ENCODE measurements around the gene APOA5. TPM values are rescaled to one million over a fixed set of nuclear protein-coding genes. Genes with fewer than 3 reads are reported as not detected.

APOA5 gene
- total and polyA plus RNA-seq, 2 donors (not counting 3 experiments of a cell fraction or from before 2014, with no cell fraction given) = not detected

DNA sequence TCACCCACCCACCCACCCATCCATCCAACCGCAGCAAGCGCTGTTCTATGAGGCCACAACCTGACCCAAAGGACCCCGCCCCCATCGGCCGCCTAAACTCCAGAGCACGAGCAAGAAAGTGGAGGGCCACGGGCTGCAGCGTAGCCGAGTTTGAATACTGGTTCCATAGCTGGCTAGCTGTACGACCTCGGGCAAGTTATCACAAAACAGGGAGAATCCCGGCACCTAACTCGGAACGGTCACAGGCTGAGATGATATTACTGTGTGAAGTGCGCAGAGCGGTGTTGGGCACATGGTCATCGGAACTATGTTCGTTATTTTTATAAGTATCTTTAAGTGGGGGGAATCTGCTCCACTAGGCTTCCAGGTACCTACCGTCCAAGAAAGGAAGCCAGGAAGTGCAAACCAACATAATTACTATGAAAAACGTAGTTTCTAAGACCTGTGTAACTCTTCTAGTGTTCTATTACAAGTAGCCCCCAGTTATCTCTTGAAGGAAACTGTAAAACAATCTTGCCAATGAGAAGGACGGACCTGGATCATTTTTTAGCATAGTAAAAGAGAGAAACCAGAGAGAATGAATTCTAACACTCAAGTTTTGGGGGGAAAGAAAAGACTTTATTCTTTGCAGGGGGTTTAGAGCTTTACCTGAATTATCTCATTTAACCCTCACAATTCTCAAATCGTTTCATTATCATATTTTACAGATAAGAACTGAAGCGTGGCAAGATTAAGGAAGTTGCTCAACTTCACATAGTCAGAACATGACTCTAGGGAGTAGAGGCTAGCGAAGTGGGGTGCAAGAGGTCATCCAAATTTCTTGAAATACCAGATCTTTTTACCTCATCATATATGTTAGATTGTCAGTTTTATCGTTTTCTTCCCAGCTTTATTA, 18.2 kb downstream of the APOA5 start:
- Histone ChIP-seq H3K9me3 (replicated peaks; ENCODE audit: control insufficient read depth, insufficient read depth, low read length) (no peaks in the 10 kb centered on the region), H4K20me1 (replicated peaks; ENCODE audit: control insufficient read depth, extremely low read depth, insufficient read depth, low read length) (no peaks in the 10 kb centered on the region), H3K27me3 (ENCODE audit: control insufficient read depth in 2 of 2, insufficient read depth in 2 of 2, low read length in 2 of 2) (no peaks in the 10 kb centered on the region), H3K79me2 (ENCODE audit: control insufficient read depth, insufficient read depth, low read length) (peaks cover 23% of the 10 kb centered on the region), H3K4me1 (ENCODE audit: control insufficient read depth, extremely low read depth, insufficient read depth, low read length) (peaks cover 12% of the 10 kb centered on the region), H3K9me1 (replicated peaks; ENCODE audit: control insufficient read depth, extremely low read depth, insufficient read depth, low read length) (no peaks in the 10 kb centered on the region), H3K9ac (replicated peaks; ENCODE audit: extremely low read depth, insufficient read depth, low read length) (peak overlapping the region; percentile 49), H3K36me3 (ENCODE audit: control insufficient read depth in 2 of 2, extremely low read depth in 1 of 2, insufficient read depth in 2 of 2, low read length in 2 of 2) (peaks cover 4 to 8% of the 10 kb centered on the region in 2 experiments), H3K4me2 (ENCODE audit: insufficient read depth, low read length) (peak overlapping the region; percentile 80), H2AFZ (ENCODE audit: low read depth, low read length) (peak overlapping the region; percentile 75), H3K4me3 (replicated peaks in 1 of 3; ENCODE audit: insufficient read depth in 1 of 3, low read depth in 1 of 3, low read length in 3 of 3) (peak overlapping the region; percentile 25 to 65 (median 65)), H3K27ac (ENCODE audit: insufficient read depth, low read depth, low read length) (no peak overlapping the region)
- dilution Hi-C loops (cut with MboI; ENCODE audit: extremely low pct_ligation_motif_present, low sequenced_read_pairs) (no loop called here), intact Hi-C loops (cut with micrococcal nuclease) (loop anchor here (1.0 kb wide), 1 partner anchor 370 kb away; no protein-coding TSS in a partner anchor)
- ChIA-PET CTCF (interaction anchor here (1.0 to 1.8 kb wide), 2 partner anchors 17 to 18 kb away, joined by 3 to 7 read pairs; partner anchors contain the start of gene APOA5), POLR2A (no interaction called here)
- BruUV-seq (replicated peaks) = TSS peak; percentile 73
- DNase-seq (ENCODE audit: low read depth, low spot score) (peak; percentile 63), FAIRE-seq (no peak)
- TF ChIP-seq, protein P1, sequence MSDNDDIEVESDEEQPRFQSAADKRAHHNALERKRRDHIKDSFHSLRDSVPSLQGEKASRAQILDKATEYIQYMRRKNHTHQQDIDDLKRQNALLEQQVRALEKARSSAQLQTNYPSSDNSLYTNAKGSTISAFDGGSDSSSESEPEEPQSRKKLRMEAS (IDR thresholded peaks at IDR 0.05; ENCODE audit: insufficient read depth, insufficient read length) = no peak

DNA sequence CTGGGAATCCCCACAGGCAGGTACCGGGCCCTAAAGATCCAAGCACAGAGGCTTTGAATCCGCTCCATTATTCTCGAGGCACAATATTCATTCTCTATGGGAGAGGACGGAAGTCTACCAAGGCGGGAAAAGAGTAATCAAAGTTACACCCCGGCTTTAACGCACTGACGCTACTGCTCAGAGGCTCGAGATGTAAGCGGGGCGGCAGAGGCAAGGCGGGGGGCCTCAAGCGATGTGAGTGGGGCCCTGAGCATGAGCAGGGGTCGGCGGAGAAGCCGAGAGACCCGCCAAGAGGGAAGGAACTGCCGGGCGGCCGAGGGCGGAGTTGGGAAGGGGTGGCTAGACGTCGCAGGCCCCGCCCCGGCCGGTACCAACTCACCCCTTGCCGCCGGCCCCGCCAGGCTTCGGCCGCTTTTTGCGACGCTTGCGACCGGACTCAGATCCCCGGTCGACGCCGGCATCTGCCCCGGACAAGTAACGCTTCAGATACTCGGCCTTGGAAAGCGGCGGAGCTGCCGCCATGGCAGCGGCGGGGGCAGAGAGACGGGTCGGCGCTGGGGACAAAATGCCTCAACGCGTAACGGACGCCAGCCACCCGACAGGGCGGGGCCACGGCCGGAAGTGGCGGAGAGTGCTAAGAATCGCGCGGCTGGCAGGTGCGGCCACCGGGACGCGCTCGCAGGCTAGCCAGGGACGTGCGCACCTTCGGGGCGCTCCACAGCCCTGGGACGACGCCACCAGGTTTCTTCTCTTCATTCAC, 19.1 kb downstream of the APOA5 start, which contains the start of gene BUD13:
TSS of gene BUD13 (minus strand) at position 545 of the 760 bp plus-strand sequence. CDS start at position 522, 23 bp downstream.
- Histone ChIP-seq H2AFZ (ENCODE audit: low read depth, low read length) (peak within 1 kb of the TSS; percentile 92), H3K9me1 (replicated peaks; ENCODE audit: control insufficient read depth, extremely low read depth, insufficient read depth, low read length) (no peaks in the 10 kb centered on the region), H4K20me1 (replicated peaks; ENCODE audit: control insufficient read depth, extremely low read depth, insufficient read depth, low read length) (no peaks in the 10 kb centered on the region), H3K4me2 (ENCODE audit: insufficient read depth, low read length) (peak within 1 kb of the TSS; percentile 97), H3K4me3 (replicated peaks in 1 of 3; ENCODE audit: insufficient read depth in 1 of 3, low read depth in 1 of 3, low read length in 3 of 3) (peak within 1 kb of the TSS; percentile 65 to 97 (median 96)), H3K9me3 (replicated peaks; ENCODE audit: control insufficient read depth, insufficient read depth, low read length) (no peaks in the 10 kb centered on the region), H3K79me2 (ENCODE audit: control insufficient read depth, insufficient read depth, low read length) (peaks cover 23% of the 10 kb centered on the region), H3K4me1 (ENCODE audit: control insufficient read depth, extremely low read depth, insufficient read depth, low read length) (peaks cover 12% of the 10 kb centered on the region), H3K27ac (ENCODE audit: insufficient read depth, low read depth, low read length) (peak within 1 kb of the TSS; percentile 89), H3K27me3 (ENCODE audit: control insufficient read depth in 2 of 2, insufficient read depth in 2 of 2, low read length in 2 of 2) (no peaks in the 10 kb centered on the region), H3K36me3 (ENCODE audit: control insufficient read depth in 2 of 2, extremely low read depth in 1 of 2, insufficient read depth in 2 of 2, low read length in 2 of 2) (peaks cover 2% of the 10 kb centered on the region in 2 experiments), H3K9ac (replicated peaks; ENCODE audit: extremely low read depth, insufficient read depth, low read length) (peak within 1 kb of the TSS; percentile 96)
- dilution Hi-C loops (cut with MboI; ENCODE audit: extremely low pct_ligation_motif_present, low sequenced_read_pairs) = no loop called here
- TF ChIP-seq JUN (IDR thresholded peaks at IDR 0.05; ENCODE audit: borderline replicate concordance, insufficient read depth, insufficient read length, low read depth) (no peak), FOS (IDR thresholded peaks at IDR 0.05; ENCODE audit: borderline replicate concordance, insufficient read depth, low read length) (no peak), GATA2 (IDR thresholded peaks at IDR 0.05; ENCODE audit: insufficient read depth, insufficient read length, low read depth, low read length) (no peak), POLR2AphosphoS5 (IDR thresholded peaks at IDR 0.05; ENCODE audit: insufficient read depth, low read depth, low read length) (peak; percentile 94), POLR2A (IDR thresholded peaks at IDR 0.05; ENCODE audit: low read depth, low read length) (peak; percentile 84), MYC (IDR thresholded peaks at IDR 0.05; ENCODE audit: low read depth, low read length) (no peak), EZH2 (IDR thresholded peaks at IDR 0.05; ENCODE audit: borderline replicate concordance, low read depth, low read length, severe bottlenecking) (no peak)
- TF ChIP-seq, protein P1 (IDR thresholded peaks at IDR 0.05; ENCODE audit: insufficient read depth, insufficient read length) = peak; percentile 51
- TF ChIP-seq, protein P2, sequence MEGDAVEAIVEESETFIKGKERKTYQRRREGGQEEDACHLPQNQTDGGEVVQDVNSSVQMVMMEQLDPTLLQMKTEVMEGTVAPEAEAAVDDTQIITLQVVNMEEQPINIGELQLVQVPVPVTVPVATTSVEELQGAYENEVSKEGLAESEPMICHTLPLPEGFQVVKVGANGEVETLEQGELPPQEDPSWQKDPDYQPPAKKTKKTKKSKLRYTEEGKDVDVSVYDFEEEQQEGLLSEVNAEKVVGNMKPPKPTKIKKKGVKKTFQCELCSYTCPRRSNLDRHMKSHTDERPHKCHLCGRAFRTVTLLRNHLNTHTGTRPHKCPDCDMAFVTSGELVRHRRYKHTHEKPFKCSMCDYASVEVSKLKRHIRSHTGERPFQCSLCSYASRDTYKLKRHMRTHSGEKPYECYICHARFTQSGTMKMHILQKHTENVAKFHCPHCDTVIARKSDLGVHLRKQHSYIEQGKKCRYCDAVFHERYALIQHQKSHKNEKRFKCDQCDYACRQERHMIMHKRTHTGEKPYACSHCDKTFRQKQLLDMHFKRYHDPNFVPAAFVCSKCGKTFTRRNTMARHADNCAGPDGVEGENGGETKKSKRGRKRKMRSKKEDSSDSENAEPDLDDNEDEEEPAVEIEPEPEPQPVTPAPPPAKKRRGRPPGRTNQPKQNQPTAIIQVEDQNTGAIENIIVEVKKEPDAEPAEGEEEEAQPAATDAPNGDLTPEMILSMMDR (IDR thresholded peaks at IDR 0.05; ENCODE audit: extremely low read depth in 1 of 2, insufficient read depth in 1 of 2, low read depth in 1 of 2, low read length in 2 of 2) = no peak
- peak; percentile 86 for FAIRE-seq
- ChIA-PET CTCF (interaction anchor here (0.8 kb wide), 1 partner anchor 63 kb away, joined by 4 read pairs; no protein-coding TSS in a partner anchor), POLR2A (no interaction called here)
- no TSS peak for BruUV-seq (replicated peaks)
- peak; percentile 86 for DNase-seq (ENCODE audit: low read depth, low spot score)
- intact Hi-C loops (cut with micrococcal nuclease) = loop anchor here (1.0 kb wide), 2 partner anchors 16 to 371 kb away; partner anchors contain the start of gene ZPR1
